ENCODE results near the gene NPY1R.
A peak's percentile ranks its signal among the peaks of the same experiment; 100 is the strongest.

The NPY1R gene

DNA sequence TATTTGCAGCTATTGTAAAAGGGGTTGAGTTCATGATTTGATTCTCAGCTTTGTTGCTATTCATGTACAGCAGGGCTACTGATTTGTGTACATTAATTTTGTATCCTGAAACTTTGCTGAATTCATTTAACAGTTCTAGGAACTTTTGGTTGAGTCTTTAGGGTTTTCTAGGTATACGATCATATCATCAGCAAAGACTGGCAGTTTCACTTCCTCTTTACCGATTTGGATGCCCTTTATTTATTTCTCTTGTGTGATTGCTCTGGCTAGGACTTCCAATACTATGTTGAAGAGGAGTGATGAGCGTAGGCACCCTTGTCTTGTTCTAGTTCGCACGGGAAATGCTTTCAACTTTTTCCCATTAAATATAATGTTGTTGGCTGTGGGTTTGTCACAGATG is 48.1 kb downstream of the NPY1R start:
- no peak for TF ChIP-seq POLR2AphosphoS5 (IDR thresholded peaks at IDR 0.05; ENCODE audit: low read depth, low read length)
- no peak for TF ChIP-seq PAX5 (IDR thresholded peaks at IDR 0.05; ENCODE audit: insufficient read depth, low read length, severe bottlenecking)
- TF ChIP-seq POU2F2 (IDR thresholded peaks at IDR 0.05; ENCODE audit: low read depth, low read length): no peak
- no peak for TF ChIP-seq TAF1 (IDR thresholded peaks at IDR 0.05; ENCODE audit: low read depth, low read length)
- TF ChIP-seq SPI1 (IDR thresholded peaks at IDR 0.05; ENCODE audit: low read depth, low read length): peak; percentile 88
- DNase-seq (ENCODE audit: insufficient read length, low spot score): no peak
- no peak for FAIRE-seq

DNA sequence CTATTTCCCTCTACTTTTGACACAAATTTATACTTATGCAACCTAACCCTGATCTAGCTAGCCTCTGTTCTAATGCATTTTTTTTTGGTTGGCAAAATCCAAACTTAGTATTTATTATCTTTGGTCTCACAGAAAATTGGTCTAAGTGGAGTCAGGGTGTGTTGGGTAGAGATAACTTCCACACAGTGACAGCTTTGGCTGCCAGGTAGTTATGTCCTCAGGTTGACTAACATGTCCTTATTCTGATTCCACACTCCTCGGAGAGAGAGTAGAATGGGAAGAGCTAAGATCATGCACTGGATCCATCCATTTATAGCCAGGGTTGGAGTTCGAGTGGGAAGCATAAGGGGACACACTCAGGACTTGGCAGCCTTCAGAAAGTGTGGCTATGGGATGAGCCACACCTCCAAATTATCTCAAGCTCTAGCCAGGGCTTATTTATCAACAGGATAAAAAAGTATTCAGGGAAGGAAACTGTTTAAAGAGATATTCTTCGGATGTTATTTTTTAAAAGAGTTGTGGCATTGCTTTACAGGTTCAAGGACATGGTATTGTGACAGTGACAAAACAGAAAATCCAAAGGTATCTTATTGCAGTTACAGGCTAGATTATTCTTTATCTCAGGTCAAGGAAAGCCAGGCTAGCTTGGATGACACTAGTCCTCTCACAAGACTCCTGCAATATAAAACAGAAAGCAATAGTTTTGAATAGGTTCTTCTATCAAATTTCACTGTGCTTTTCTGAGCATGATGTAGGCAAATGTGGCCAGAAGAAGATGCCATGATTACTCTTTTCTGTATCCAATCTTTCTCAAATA is 51.5 kb downstream of the NPY1R start:
- TF ChIP-seq SPI1 (IDR thresholded peaks at IDR 0.05; ENCODE audit: low read depth, low read length): no peak
- no peak for TF ChIP-seq PAX5 (IDR thresholded peaks at IDR 0.05; ENCODE audit: insufficient read depth, low read length, severe bottlenecking)
- TF ChIP-seq TAF1 (IDR thresholded peaks at IDR 0.05; ENCODE audit: low read depth, low read length): no peak
- no peak for TF ChIP-seq POLR2A (IDR thresholded peaks at IDR 0.05; ENCODE audit: low read depth, low read length)
- TF ChIP-seq POU2F2 (IDR thresholded peaks at IDR 0.05; ENCODE audit: low read depth, low read length): no peak
- TF ChIP-seq POLR2AphosphoS5 (IDR thresholded peaks at IDR 0.05; ENCODE audit: low read depth, low read length): no peak
- no peak for DNase-seq (ENCODE audit: insufficient read length, low spot score)

DNA sequence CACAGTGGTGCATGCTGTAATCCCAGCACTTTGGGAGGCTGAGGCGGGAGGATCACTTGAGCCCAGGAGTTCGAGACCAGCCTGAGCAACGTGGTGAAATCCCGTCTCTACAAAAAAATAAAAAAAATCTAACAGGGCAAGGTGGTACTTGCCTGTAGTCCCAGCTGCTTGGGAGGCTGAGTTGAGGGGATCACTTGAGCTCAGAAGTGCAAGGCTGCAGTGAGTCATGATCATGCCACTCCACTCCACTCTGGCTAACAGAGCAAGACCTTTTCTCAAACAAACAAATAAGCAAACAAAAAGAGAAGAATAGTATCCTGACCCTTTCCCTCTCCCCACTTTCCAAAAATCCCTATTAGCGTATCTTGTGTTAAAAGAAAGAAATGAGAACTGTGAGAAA is 52.7 kb downstream of the NPY1R start:
- no peak for FAIRE-seq
- no peak for DNase-seq (ENCODE audit: insufficient read length, low spot score)

More for the DNA sequence above, 51.5 kb downstream of the NPY1R start:
- FAIRE-seq: no peak

DNA sequence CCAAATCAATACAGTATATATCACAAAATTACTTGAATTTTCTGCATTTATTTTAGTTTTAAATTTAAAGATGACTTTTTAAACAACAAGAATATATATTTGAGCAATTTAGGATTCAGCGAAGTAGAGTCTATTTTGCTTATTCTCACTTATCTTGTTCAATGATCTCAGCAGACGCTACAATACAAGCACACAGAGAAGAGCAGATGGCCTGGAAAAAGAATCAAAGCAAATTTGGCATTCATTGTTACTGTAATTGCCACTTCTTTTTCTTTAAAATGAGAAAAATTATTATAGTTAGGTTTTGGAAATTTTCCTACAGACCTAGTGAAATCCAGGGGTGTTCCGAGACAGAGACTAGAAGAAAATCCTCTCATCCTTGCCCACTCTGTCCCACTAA is 57.5 kb downstream of the NPY1R start:
- FAIRE-seq (no peak), DNase-seq (ENCODE audit: insufficient read length, low spot score) (no peak)
- TF ChIP-seq TAF1 (IDR thresholded peaks at IDR 0.05; ENCODE audit: low read depth, low read length): no peak
- no peak for TF ChIP-seq SPI1 (IDR thresholded peaks at IDR 0.05; ENCODE audit: low read depth, low read length)
- TF ChIP-seq POLR2AphosphoS5 (IDR thresholded peaks at IDR 0.05; ENCODE audit: low read depth, low read length): no peak
- TF ChIP-seq PAX5 (IDR thresholded peaks at IDR 0.05; ENCODE audit: insufficient read depth, low read length, severe bottlenecking): no peak
- no peak for TF ChIP-seq POU2F2 (IDR thresholded peaks at IDR 0.05; ENCODE audit: low read depth, low read length)
- TF ChIP-seq POLR2A (IDR thresholded peaks at IDR 0.05; ENCODE audit: low read depth, low read length): no peak

More for the DNA sequence above, 52.7 kb downstream of the NPY1R start:
- TF ChIP-seq PAX5 (IDR thresholded peaks at IDR 0.05; ENCODE audit: insufficient read depth, low read length, severe bottlenecking) (no peak), POLR2A (IDR thresholded peaks at IDR 0.05; ENCODE audit: low read depth, low read length) (no peak), POLR2AphosphoS5 (IDR thresholded peaks at IDR 0.05; ENCODE audit: low read depth, low read length) (no peak), TAF1 (IDR thresholded peaks at IDR 0.05; ENCODE audit: low read depth, low read length) (no peak), POU2F2 (IDR thresholded peaks at IDR 0.05; ENCODE audit: low read depth, low read length) (no peak), SPI1 (IDR thresholded peaks at IDR 0.05; ENCODE audit: low read depth, low read length) (no peak)
